SH-SY5Y (cell line): ENCODE measurements around the gene SF3A2.

Experiments
- GATA2 ChIP-seq: IDR thresholded peaks from 2 replicates; pipeline ENCODE4 v1.6.1; 2011; ENCODE audit warnings: mild to moderate bottlenecking, low read depth, low read length
- GATA3 ChIP-seq: IDR thresholded peaks from 2 replicates; pipeline ENCODE4 v1.6.1; 2011; ENCODE audit warnings: low read depth, mild to moderate bottlenecking, low read length, moderate library complexity

Gene SF3A2

GRCh38 chr19:2239771-2240770 is 3.4 kb downstream of the SF3A2 start:
- no peak for TF ChIP-seq GATA3
- no peak for TF ChIP-seq GATA2

- TF ChIP-seq GATA2 (no peak), GATA3 (no peak)
Observed at GRCh38 chr19:2240881-2241760, 4.5 kb downstream of the SF3A2 start.

- TF ChIP-seq GATA2 (no peak), GATA3 (no peak)
Observed at GRCh38 chr19:2242092-2242537, 5.5 kb downstream of the SF3A2 start.

- TF ChIP-seq GATA3 (no peak), GATA2 (no peak)
Observed at GRCh38 chr19:2242816-2243215, 6.2 kb downstream of the SF3A2 start.

GRCh38 chr19:2243274-2244124 is 6.9 kb downstream of the SF3A2 start:
- TF ChIP-seq GATA2 (no peak), GATA3 (no peak)

- TF ChIP-seq GATA3 (no peak), GATA2 (no peak)
Observed at GRCh38 chr19:2244125-2244411, 7.4 kb downstream of the SF3A2 start.

GRCh38 chr19:2244486-2244885 is 7.9 kb downstream of the SF3A2 start:
- TF ChIP-seq GATA3 (no peak), GATA2 (no peak)

GRCh38 chr19:2245273-2245672 is 8.6 kb downstream of the SF3A2 start:
- TF ChIP-seq GATA3, result no peak
- TF ChIP-seq GATA2, result no peak

- TF ChIP-seq GATA3, result no peak
- TF ChIP-seq GATA2, result no peak
Observed at GRCh38 chr19:2246014-2246620, 9.5 kb downstream of the SF3A2 start.

- no peak for TF ChIP-seq GATA3
- TF ChIP-seq GATA2, result no peak
Observed at GRCh38 chr19:2246801-2247361, 10.3 kb downstream of the SF3A2 start.

GRCh38 chr19:2247433-2248101 is 10.9 kb downstream of the SF3A2 start:
- TF ChIP-seq GATA3 (no peak), GATA2 (no peak)

- TF ChIP-seq GATA2 (no peak), GATA3 (no peak)
Observed at GRCh38 chr19:2248136-2249009, 11.7 kb downstream of the SF3A2 start.

GRCh38 chr19:2249010-2249866 is 12.6 kb downstream of the SF3A2 start, which contains the start of gene AMH:
Gene AMH, plus strand, starts transcription at chr19:2249323. Its CDS starts 10 bp downstream, at chr19:2249333.
- TF ChIP-seq GATA2 (no peak), GATA3 (no peak)
